ENCODE measurements around the gene LRRC45. TPM values are rescaled to one million over a fixed set of nuclear protein-coding genes. Genes with fewer than 3 reads are reported as not detected.

The LRRC45 gene
- total and polyA plus RNA-seq, 3 experiments from 2014 or later = 10.1 to 27.6 (median 26.8) TPM

DNA sequence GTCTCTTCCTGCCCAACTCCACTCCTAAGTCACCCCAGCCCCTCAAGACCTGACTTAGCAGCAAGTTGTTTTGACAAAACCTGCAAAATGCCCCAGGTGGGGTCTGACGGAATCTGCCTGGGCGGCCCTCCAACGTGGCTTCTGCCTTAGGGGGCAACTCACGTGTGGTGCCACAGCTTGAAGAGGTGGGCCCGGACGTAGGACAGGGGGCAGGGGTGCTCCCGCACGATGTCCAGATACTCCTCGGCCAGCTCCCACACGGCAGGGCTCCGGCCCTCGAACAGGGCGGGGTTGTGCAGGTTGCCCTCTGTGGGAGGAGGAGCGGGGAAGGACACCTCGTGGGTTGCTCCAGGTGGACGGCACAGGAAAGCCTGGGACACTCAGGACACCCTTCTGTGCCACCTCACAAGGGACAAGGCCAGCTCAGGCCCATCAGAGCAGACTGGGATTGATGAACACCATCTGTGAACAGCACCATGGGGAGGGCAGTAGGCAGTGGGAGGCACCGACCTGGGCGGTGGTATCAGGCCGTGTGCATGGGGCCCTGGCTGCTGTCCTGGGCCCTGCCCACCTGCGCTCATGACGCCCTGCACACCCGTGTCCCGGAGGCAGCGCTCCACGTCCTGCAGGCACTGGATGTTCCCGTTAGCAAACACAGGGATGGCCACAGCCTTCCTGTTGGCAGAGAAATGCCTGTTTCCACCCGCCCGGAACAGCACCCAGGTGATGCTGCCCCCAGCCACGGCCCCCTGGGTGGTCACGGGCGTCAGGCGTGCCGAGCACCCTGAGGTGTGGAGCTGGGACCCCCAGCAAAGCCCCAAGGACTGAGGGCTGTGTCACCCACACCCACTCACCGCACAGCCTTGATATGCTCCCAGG lies 38.2 kb downstream of the LRRC45 start:
- POLR2A ChIA-PET = no interaction called here
- H3K9me3 Mint-ChIP-seq = no peaks in the 10 kb centered on the region
- no peak overlapping the region for H3K4me3 ChIP-seq (ENCODE audit: low read length)
- no peaks in the 10 kb centered on the region for H3K36me3 ChIP-seq (ENCODE audit: insufficient read depth, low read length)
- no peak overlapping the region for H3K27ac ChIP-seq (ENCODE audit: low read depth, low read length)
- no peaks in the 10 kb centered on the region for H3K27me3 Mint-ChIP-seq
- peaks cover 20% of the 10 kb centered on the region for H3K4me1 ChIP-seq (ENCODE audit: insufficient read depth, low read length)
- peaks cover 7 to 16% (median 7%) of the 10 kb centered on the region in 3 donors for H3K4me1 Mint-ChIP-seq
- CTCF ChIA-PET = no interaction called here
- no peak overlapping the region for H3K4me3 Mint-ChIP-seq
- H3K27me3 ChIP-seq (ENCODE audit: insufficient read depth, low read length, poor library complexity, severe bottlenecking) = no peaks in the 10 kb centered on the region
- no peak overlapping the region for H3K27ac Mint-ChIP-seq
- H3K36me3 Mint-ChIP-seq = peaks cover 0 to 58% (median 0%) of the 10 kb centered on the region in 3 donors
- no peaks in the 10 kb centered on the region for H3K9me3 ChIP-seq (ENCODE audit: low read length)
- DNase-seq = no peak

DNA sequence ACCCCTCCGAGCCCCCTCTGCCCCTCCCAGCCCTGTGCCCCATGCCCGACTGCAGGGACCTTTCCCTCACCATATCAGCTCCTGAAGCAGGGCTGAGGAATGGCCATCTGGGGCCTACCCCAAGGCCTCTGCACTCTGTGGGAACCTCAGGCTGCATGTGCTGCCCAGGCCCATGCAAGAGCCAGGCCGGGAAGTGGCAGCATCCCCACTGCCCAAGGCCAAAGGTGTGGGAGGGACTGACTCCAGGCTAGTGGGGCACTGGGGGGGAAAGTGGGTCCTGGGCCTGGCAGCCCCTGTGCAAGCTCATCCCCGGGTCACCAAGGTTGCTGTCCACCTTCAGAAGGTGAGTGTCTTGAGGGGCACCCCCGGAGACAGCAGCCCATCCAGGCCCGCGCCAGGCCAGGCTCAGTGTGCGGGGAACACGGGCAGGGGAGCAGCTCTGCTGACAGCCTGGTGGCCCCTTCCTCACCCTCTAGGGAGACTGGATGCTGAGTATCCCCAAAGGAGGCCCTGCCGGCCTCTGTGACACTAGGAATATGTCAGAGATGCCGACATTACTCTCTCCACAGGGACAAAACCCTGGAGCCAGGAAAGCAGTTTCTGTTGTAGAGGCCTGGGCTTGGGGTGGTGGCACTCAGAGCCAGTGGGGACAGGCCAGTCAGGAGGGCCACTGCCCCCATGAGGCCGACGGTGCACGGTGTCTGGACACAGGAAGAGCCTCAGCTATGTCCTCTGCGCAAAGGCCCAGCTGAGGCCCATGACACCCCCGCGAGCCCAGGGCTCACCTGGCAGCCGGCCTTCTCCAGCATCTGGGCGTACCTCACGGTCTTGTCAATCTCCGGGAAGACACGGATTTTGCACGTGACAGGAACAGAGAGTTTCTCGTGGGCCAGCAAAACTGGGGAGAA lies 39.2 kb downstream of the LRRC45 start:
- Histone ChIP-seq H3K27ac (ENCODE audit: low read depth, low read length) (no peak overlapping the region), H3K4me1 (ENCODE audit: insufficient read depth, low read length) (peaks cover 27% of the 10 kb centered on the region), H3K27me3 (ENCODE audit: insufficient read depth, low read length, poor library complexity, severe bottlenecking) (no peaks in the 10 kb centered on the region), H3K4me3 (ENCODE audit: low read length) (no peak overlapping the region), H3K36me3 (ENCODE audit: insufficient read depth, low read length) (no peaks in the 10 kb centered on the region), H3K9me3 (ENCODE audit: low read length) (no peaks in the 10 kb centered on the region)
- ChIA-PET CTCF (no interaction called here), POLR2A (no interaction called here)
- Mint-ChIP-seq H3K27me3 (no peaks in the 10 kb centered on the region), H3K9me3 (no peaks in the 10 kb centered on the region), H3K4me1 (peaks cover 8 to 19% (median 11%) of the 10 kb centered on the region in 3 donors), H3K4me3 (peak overlapping the region in 2 of 7 donors; percentile 13 to 28), H3K36me3 (peaks cover 0 to 50% (median 0%) of the 10 kb centered on the region in 3 donors), H3K27ac (peak overlapping the region in 3 of 8 donors; percentile 36 to 73 (median 47))
- no peak for DNase-seq

DNA sequence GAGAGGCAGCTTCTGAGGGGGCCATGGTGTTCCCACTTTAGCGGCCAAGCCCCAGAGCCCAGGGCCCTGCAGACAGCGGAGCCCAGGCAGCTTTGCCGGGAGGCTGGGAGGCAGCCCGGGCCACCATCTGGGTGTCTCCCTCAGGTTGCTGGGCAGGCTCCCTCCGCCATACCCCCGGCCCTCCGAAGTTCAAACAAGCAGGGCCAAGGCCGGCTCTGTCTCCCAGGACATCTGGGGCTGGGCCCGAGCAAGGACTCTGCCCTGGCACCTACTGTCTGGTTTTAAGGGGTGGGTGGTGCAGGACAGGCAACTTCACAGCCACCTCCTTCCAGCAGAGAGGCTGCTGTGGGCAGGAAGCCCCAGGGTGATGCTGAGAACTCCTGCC lies 39.9 kb downstream of the LRRC45 start:
- no peaks in the 10 kb centered on the region for H3K27me3 Mint-ChIP-seq
- no peaks in the 10 kb centered on the region for H3K27me3 ChIP-seq (ENCODE audit: insufficient read depth, low read length, poor library complexity, severe bottlenecking)
- ChIA-PET CTCF (no interaction called here), POLR2A (no interaction called here)
- H3K36me3 Mint-ChIP-seq = peaks cover 0 to 44% (median 0%) of the 10 kb centered on the region in 3 donors
- H3K4me3 Mint-ChIP-seq = peak overlapping the region in 2 of 7 donors; percentile 15 to 72
- H3K4me1 Mint-ChIP-seq = peaks cover 8 to 19% (median 11%) of the 10 kb centered on the region in 3 donors
- H3K27ac Mint-ChIP-seq = no peak overlapping the region
- H3K9me3 Mint-ChIP-seq = no peaks in the 10 kb centered on the region
- no peaks in the 10 kb centered on the region for H3K36me3 ChIP-seq (ENCODE audit: insufficient read depth, low read length)
- no peak for DNase-seq
- H3K4me3 ChIP-seq (ENCODE audit: low read length) = no peak overlapping the region
- peaks cover 27% of the 10 kb centered on the region for H3K4me1 ChIP-seq (ENCODE audit: insufficient read depth, low read length)
- no peaks in the 10 kb centered on the region for H3K9me3 ChIP-seq (ENCODE audit: low read length)
- H3K27ac ChIP-seq (ENCODE audit: low read depth, low read length) = no peak overlapping the region

DNA sequence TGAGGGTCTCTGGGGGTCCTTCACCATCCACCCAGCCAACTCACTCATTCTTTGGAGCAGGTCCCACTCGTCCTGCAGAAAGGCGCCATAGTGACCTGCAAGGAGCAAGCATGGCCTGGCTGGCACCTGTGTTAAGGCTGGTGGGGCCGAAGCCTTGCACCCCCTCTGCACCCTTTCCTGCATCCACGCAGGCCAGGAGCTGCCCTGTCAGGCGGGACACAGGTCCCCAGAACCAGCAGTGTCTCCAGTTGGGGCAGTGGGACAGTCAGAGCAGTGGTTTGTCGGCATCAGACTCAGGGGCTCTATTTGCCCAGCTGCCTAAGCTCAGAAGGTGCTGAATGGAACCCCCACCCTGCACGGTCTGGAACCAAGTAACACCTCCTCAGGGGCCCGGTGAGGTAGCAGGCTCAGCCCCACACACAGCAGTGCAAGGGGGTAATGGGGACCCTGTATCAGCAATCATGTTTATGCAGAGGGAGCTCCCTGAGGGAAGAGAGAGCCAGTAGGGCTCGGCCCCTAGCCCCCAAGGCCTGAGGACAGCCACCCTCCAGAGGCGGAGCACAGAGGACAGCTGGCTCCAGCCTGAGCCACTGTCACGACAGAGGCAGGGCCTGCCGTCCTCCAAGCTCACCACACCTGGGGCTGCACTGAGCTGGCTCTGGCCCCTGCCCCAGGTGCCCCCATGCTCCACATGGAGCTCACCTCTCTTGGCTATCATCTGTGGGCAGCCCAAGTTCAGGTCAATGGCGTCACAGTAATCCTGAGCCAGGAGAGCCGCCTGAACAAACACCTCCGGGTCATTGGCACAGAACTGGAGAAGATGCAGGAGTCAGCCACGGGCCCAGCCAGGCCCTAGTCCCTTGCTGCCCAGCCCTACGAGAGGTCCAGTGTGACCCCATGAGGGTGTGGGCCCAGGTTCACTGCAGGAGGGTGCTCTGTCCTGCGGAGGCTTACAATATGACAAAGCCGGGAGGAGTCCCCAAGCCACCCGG lies 40.6 kb downstream of the LRRC45 start:
- peak overlapping the region in 6 of 8 donors; percentile 40 to 87 (median 66) for H3K27ac Mint-ChIP-seq
- Histone ChIP-seq H3K9me3 (ENCODE audit: low read length) (no peaks in the 10 kb centered on the region), H3K27me3 (ENCODE audit: insufficient read depth, low read length, poor library complexity, severe bottlenecking) (no peaks in the 10 kb centered on the region), H3K4me1 (ENCODE audit: insufficient read depth, low read length) (peaks cover 27% of the 10 kb centered on the region), H3K36me3 (ENCODE audit: insufficient read depth, low read length) (no peaks in the 10 kb centered on the region), H3K27ac (ENCODE audit: low read depth, low read length) (no peak overlapping the region), H3K4me3 (ENCODE audit: low read length) (no peak overlapping the region)
- peaks cover 8 to 19% (median 11%) of the 10 kb centered on the region in 3 donors for H3K4me1 Mint-ChIP-seq
- POLR2A ChIA-PET = no interaction called here
- CTCF ChIA-PET = interaction anchor here (1.6 kb wide), 2 partner anchors 26 to 33 kb away, joined by 3 to 4 read pairs; partner anchors contain the start of gene DCXR
- peaks cover 0 to 38% (median 0%) of the 10 kb centered on the region in 3 donors for H3K36me3 Mint-ChIP-seq
- H3K9me3 Mint-ChIP-seq = no peaks in the 10 kb centered on the region
- no peak for DNase-seq
- H3K27me3 Mint-ChIP-seq = no peaks in the 10 kb centered on the region
- H3K4me3 Mint-ChIP-seq = peak overlapping the region; percentile 64 to 89 (median 73)

DNA sequence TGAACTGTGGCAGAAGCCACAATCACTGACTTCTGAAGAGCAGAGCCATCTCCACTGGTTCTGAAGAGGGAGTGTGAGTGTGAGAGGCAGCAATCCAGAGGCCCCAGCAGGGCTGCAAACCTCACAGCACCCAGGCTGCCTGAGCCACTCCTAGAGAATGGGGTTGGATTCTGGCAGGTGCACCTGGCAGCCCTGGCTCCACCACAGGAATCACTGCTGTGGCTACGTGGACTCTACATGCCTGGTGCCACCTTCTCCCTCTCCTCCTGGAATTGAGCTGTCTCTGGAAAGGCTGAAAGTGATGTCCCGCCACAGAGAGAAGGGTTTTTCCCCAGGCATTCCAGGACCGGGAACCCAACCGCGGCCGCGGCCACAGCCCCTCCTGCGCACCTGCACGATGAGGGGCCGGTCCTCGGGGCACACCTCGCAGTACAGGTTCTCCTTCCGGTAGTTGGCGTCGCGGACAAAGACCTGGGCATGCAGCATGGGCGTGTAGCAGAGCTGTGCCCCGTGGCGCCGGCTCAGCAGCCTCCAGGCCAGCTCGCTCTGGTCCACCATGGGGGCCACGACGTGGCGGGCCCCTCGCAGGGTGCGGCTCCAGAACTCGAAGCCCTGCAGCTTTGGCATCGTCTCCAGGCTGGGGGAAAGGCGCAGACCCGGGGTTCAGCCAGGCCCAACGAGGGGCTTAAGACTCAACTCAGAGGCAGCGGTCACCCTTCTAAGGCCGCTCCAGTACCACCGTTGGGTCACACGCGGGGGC lies 41.5 kb downstream of the LRRC45 start:
- Histone ChIP-seq H3K27ac (ENCODE audit: low read depth, low read length) (peak overlapping the region; percentile 67), H3K27me3 (ENCODE audit: insufficient read depth, low read length, poor library complexity, severe bottlenecking) (no peaks in the 10 kb centered on the region), H3K9me3 (ENCODE audit: low read length) (no peaks in the 10 kb centered on the region), H3K36me3 (ENCODE audit: insufficient read depth, low read length) (no peaks in the 10 kb centered on the region), H3K4me3 (ENCODE audit: low read length) (peak overlapping the region; percentile 51), H3K4me1 (ENCODE audit: insufficient read depth, low read length) (peaks cover 27% of the 10 kb centered on the region)
- H3K27me3 Mint-ChIP-seq = no peaks in the 10 kb centered on the region
- ChIA-PET CTCF (interaction anchor here (1.4 to 1.6 kb wide), 3 partner anchors 27 to 34 kb away, joined by 3 to 4 read pairs (median 3); partner anchors contain the start of gene DCXR), POLR2A (interaction anchor here (1.0 to 1.4 kb wide), 4 partner anchors 13 to 228 kb away, joined by 3 to 4 read pairs (median 4); partner anchors contain the start of genes DCXR, GPS1 and RFNG)
- peaks cover 0 to 33% (median 0%) of the 10 kb centered on the region in 3 donors for H3K36me3 Mint-ChIP-seq
- H3K27ac Mint-ChIP-seq = peak overlapping the region in 7 of 8 donors; percentile 40 to 87 (median 70)
- H3K9me3 Mint-ChIP-seq = no peaks in the 10 kb centered on the region
- peak overlapping the region; percentile 64 to 89 (median 73) for H3K4me3 Mint-ChIP-seq
- DNase-seq = no peak
- H3K4me1 Mint-ChIP-seq = peaks cover 8 to 19% (median 11%) of the 10 kb centered on the region in 3 donors

DNA sequence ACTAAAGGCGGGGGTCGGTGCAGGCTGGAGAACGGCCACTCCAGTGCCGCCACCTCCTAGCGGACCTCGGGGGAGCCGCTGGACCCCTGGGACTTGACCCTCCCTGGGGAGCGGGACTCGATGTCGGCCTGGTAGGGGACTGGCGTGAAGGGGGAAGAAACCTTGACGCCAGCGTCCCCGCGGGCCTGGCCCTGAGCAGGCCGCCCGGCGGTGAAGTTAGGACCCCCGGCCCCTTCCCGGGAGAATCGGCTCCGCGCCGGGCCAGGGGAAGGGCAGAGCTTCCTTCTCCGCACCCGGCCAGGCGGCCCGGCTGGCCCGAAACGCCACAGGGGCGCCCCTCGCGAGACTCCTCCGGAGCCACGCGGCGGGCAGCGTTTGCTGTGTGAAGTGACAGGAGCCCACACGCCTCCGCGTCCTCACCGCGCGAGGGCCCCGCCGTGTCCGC lies 42.1 kb downstream of the LRRC45 start:
- Mint-ChIP-seq H3K27ac (peak overlapping the region in 3 of 8 donors; percentile 14 to 78 (median 70)), H3K36me3 (peaks cover 0 to 27% (median 0%) of the 10 kb centered on the region in 3 donors), H3K9me3 (no peaks in the 10 kb centered on the region), H3K4me3 (peak overlapping the region in 6 of 7 donors; percentile 36 to 74 (median 68)), H3K27me3 (no peaks in the 10 kb centered on the region), H3K4me1 (peaks cover 8 to 19% (median 11%) of the 10 kb centered on the region in 3 donors)
- Histone ChIP-seq H3K27me3 (ENCODE audit: insufficient read depth, low read length, poor library complexity, severe bottlenecking) (no peaks in the 10 kb centered on the region), H3K4me3 (ENCODE audit: low read length) (peak overlapping the region; percentile 51), H3K9me3 (ENCODE audit: low read length) (no peaks in the 10 kb centered on the region), H3K27ac (ENCODE audit: low read depth, low read length) (peak overlapping the region; percentile 67), H3K4me1 (ENCODE audit: insufficient read depth, low read length) (peaks cover 27% of the 10 kb centered on the region), H3K36me3 (ENCODE audit: insufficient read depth, low read length) (no peaks in the 10 kb centered on the region)
- POLR2A ChIA-PET = interaction anchor here (1.0 to 1.4 kb wide), 4 partner anchors 13 to 227 kb away, joined by 3 to 4 read pairs (median 4); partner anchors contain the start of genes DCXR, GPS1 and RFNG
- CTCF ChIA-PET = interaction anchor here (1.4 to 1.6 kb wide), 2 partner anchors 27 to 34 kb away, joined by 3 read pairs; partner anchors contain the start of gene DCXR
- peak in 2 of 5 donors; percentile 24 to 61 for DNase-seq

Data from CD8-positive, alpha-beta memory T cell (primary cell).